ENCODE measurements around the gene RAB10. TPM values are rescaled to one million over a fixed set of nuclear protein-coding genes. Genes with fewer than 3 reads are reported as not detected.
"Not testable (repeated sequence)": the region's sequence is repeated elsewhere in the genome, so short reads cannot be mapped to it uniquely, and the experiment has no call there.

The RAB10 gene
- total RNA-seq, 1 donor from 2014 or later = 96.7 TPM

- DNase-seq (ENCODE audit: missing footprints) (no peak), ATAC-seq (peak; percentile 84)
- intact Hi-C loops (cut with DNase I) = no loop called here
These were observed 21.7 kb upstream of the RAB10 start for GRCh38 chr2:26011990-26012856.

- DNase-seq (ENCODE audit: missing footprints) (no peak), ATAC-seq (no peak)
- intact Hi-C loops (cut with DNase I) = no loop called here
These were observed 20.2 kb upstream of the RAB10 start for GRCh38 chr2:26013668-26014067.

- DNase-seq (ENCODE audit: missing footprints) (no peak), ATAC-seq (no peak)
- intact Hi-C loops (cut with DNase I) = no loop called here
These were observed 17.7 kb upstream of the RAB10 start for GRCh38 chr2:26016012-26016705.

GRCh38 chr2:26016706-26017045, 17.2 kb upstream of the RAB10 start:
- DNase-seq (ENCODE audit: missing footprints) = peak; percentile 68
- intact Hi-C loops (cut with DNase I); ATAC-seq: not testable (repeated sequence)

GRCh38 chr2:26017464-26018183, 16.3 kb upstream of the RAB10 start:
- DNase-seq (ENCODE audit: missing footprints) (no peak), ATAC-seq (no peak)
- intact Hi-C loops (cut with DNase I) = no loop called here

GRCh38 chr2:26018184-26019055, 15.5 kb upstream of the RAB10 start:
- ATAC-seq = peak; percentile 96
- intact Hi-C loops (cut with DNase I) = no loop called here
- peak; percentile 80 for DNase-seq (ENCODE audit: missing footprints)

- intact Hi-C loops (cut with DNase I) = no loop called here
- DNase-seq (ENCODE audit: missing footprints) (no peak), ATAC-seq (no peak)
These were observed 13.6 kb upstream of the RAB10 start for GRCh38 chr2:26020231-26020640.

GRCh38 chr2:26024260-26024659, 9.6 kb upstream of the RAB10 start:
- ATAC-seq (no peak), DNase-seq (ENCODE audit: missing footprints) (no peak)
- intact Hi-C loops (cut with DNase I) = no loop called here

- no peak for DNase-seq (ENCODE audit: missing footprints)
- intact Hi-C loops (cut with DNase I) = no loop called here
- ATAC-seq = no peak
These were observed 8.4 kb upstream of the RAB10 start for GRCh38 chr2:26025509-26025908.

- ATAC-seq; DNase-seq (ENCODE audit: missing footprints); intact Hi-C loops (cut with DNase I): not testable (repeated sequence)
These were observed 5.8 kb upstream of the RAB10 start for GRCh38 chr2:26028083-26028482.

- intact Hi-C loops (cut with DNase I) = loop anchor here (5.0 kb wide), 1 partner anchor 40 kb away; no protein-coding TSS in a partner anchor
These were observed 1.2 kb upstream of the RAB10 start for GRCh38 chr2:26032586-26033269.

GRCh38 chr2:26033270-26033817, 540 bp upstream of the RAB10 start:
- intact Hi-C loops (cut with DNase I) = loop anchor here (5.0 kb wide), 1 partner anchor 41 kb away; no protein-coding TSS in a partner anchor
- DNase-seq (ENCODE audit: missing footprints) (peak; percentile 92), ATAC-seq (peak; percentile 49)

More at GRCh38 chr2:26032586-26033269, 1.2 kb upstream of the RAB10 start:
- DNase-seq (ENCODE audit: missing footprints) = not testable (repeated sequence)
- ATAC-seq = peak; percentile 38

- ATAC-seq (no peak), DNase-seq (ENCODE audit: missing footprints) (no peak)
- intact Hi-C loops (cut with DNase I) = loop anchor here (5.0 kb wide), 1 partner anchor 42 kb away; no protein-coding TSS in a partner anchor
These were observed 731 bp downstream of the RAB10 start for GRCh38 chr2:26034637-26034992.

- intact Hi-C loops (cut with DNase I) = no loop called here
- DNase-seq (ENCODE audit: missing footprints) (no peak), ATAC-seq (no peak)
These were observed 1.3 kb downstream of the RAB10 start for GRCh38 chr2:26035090-26035743.

GRCh38 chr2:26039603-26040323, 5.9 kb downstream of the RAB10 start:
- ATAC-seq = no peak
- intact Hi-C loops (cut with DNase I) = no loop called here
- DNase-seq (ENCODE audit: missing footprints) = no peak

GRCh38 chr2:26043109-26043508, 9.2 kb downstream of the RAB10 start:
- intact Hi-C loops (cut with DNase I) = no loop called here
- DNase-seq (ENCODE audit: missing footprints) (no peak), ATAC-seq (no peak)

Data from Right ventricle myocardium inferior (tissue), 1 donor.